Measurements from ENCODE around the gene NFAM1. TPM values are rescaled to one million over a fixed set of nuclear protein-coding genes. Genes with fewer than 3 reads are reported as not detected.

Gene NFAM1
- total RNA-seq, 1 donor from 2014 or later: 2.0 TPM

GRCh38 chr22:42343531-42344081, 88.6 kb downstream of the NFAM1 start:
- intact Hi-C loops (cut with micrococcal nuclease): no loop called here
- DNase-seq (peak; percentile 58), ATAC-seq (peak; percentile 56)

GRCh38 chr22:42343121-42343454, 89.1 kb downstream of the NFAM1 start:
- ATAC-seq (no peak), DNase-seq (no peak)
- intact Hi-C loops (cut with micrococcal nuclease): no loop called here

- intact Hi-C loops (cut with micrococcal nuclease): no loop called here
- ATAC-seq (no peak), DNase-seq (no peak)
These were observed 89.6 kb downstream of the NFAM1 start for GRCh38 chr22:42342426-42343120.

- ATAC-seq: no peak
- DNase-seq: no peak
- intact Hi-C loops (cut with micrococcal nuclease): no loop called here
These were observed 90.4 kb downstream of the NFAM1 start for GRCh38 chr22:42341779-42342178.

GRCh38 chr22:42340829-42341383, 91.3 kb downstream of the NFAM1 start:
- peak; percentile 52 for DNase-seq
- ATAC-seq: no peak
- intact Hi-C loops (cut with micrococcal nuclease): no loop called here

- ATAC-seq (no peak), DNase-seq (no peak)
- intact Hi-C loops (cut with micrococcal nuclease): no loop called here
These were observed 92.1 kb downstream of the NFAM1 start for GRCh38 chr22:42340150-42340549.

- DNase-seq (no peak), ATAC-seq (no peak)
- intact Hi-C loops (cut with micrococcal nuclease): no loop called here
These were observed 93.7 kb downstream of the NFAM1 start for GRCh38 chr22:42338479-42338878.

GRCh38 chr22:42337356-42337755, 94.8 kb downstream of the NFAM1 start:
- ATAC-seq (no peak), DNase-seq (no peak)
- intact Hi-C loops (cut with micrococcal nuclease): no loop called here

- intact Hi-C loops (cut with micrococcal nuclease): no loop called here
- DNase-seq (no peak), ATAC-seq (no peak)
These were observed 95.5 kb downstream of the NFAM1 start for GRCh38 chr22:42336527-42337227.

- ATAC-seq (no peak), DNase-seq (no peak)
- intact Hi-C loops (cut with micrococcal nuclease): no loop called here
These were observed 96.3 kb downstream of the NFAM1 start for GRCh38 chr22:42335839-42336378.

- ATAC-seq (no peak), DNase-seq (no peak)
- intact Hi-C loops (cut with micrococcal nuclease): no loop called here
These were observed 97.2 kb downstream of the NFAM1 start for GRCh38 chr22:42334875-42335512.

GRCh38 chr22:42333544-42333943, 98.7 kb downstream of the NFAM1 start:
- no peak for DNase-seq
- intact Hi-C loops (cut with micrococcal nuclease): no loop called here
- no peak for ATAC-seq

- ATAC-seq: no peak
- intact Hi-C loops (cut with micrococcal nuclease): no loop called here
- DNase-seq: no peak
These were observed 100.1 kb downstream of the NFAM1 start for GRCh38 chr22:42332089-42332488.

GRCh38 chr22:42331014-42331413, 101.2 kb downstream of the NFAM1 start:
- ATAC-seq (no peak), DNase-seq (no peak)
- intact Hi-C loops (cut with micrococcal nuclease): no loop called here

Other genes starting within 250 kb of the NFAM1 start
- gene TCF20, start 161.8 kb downstream of the NFAM1 start, total RNA-seq: 14.9 TPM
- gene RRP7A, start 87.4 kb upstream of the NFAM1 start, total RNA-seq: 16.0 TPM
- 1.6 TPM for gene SERHL2, start 121.6 kb upstream of the NFAM1 start, total RNA-seq
- gene POLDIP3, start 182.5 kb upstream of the NFAM1 start, total RNA-seq: 39.4 TPM
- 0.55 TPM for gene ATP5MGL, start 208.2 kb upstream of the NFAM1 start, total RNA-seq
- gene CYB5R3, start 217.0 kb upstream of the NFAM1 start, total RNA-seq: 283 TPM

Measured in left ventricle myocardium superior (tissue), 1 donor.